ENCODE results near the gene REC8. TPM values are rescaled to one million over a fixed set of nuclear protein-coding genes. Genes with fewer than 3 reads are reported as not detected.
"Not testable (repeated sequence)": the region's sequence is repeated elsewhere in the genome, so short reads cannot be mapped to it uniquely, and the experiment has no call there.

The REC8 gene
- total RNA-seq, 4 donors from 2014 or later: 9.5 to 54.3 (median 42.1) TPM

DNA sequence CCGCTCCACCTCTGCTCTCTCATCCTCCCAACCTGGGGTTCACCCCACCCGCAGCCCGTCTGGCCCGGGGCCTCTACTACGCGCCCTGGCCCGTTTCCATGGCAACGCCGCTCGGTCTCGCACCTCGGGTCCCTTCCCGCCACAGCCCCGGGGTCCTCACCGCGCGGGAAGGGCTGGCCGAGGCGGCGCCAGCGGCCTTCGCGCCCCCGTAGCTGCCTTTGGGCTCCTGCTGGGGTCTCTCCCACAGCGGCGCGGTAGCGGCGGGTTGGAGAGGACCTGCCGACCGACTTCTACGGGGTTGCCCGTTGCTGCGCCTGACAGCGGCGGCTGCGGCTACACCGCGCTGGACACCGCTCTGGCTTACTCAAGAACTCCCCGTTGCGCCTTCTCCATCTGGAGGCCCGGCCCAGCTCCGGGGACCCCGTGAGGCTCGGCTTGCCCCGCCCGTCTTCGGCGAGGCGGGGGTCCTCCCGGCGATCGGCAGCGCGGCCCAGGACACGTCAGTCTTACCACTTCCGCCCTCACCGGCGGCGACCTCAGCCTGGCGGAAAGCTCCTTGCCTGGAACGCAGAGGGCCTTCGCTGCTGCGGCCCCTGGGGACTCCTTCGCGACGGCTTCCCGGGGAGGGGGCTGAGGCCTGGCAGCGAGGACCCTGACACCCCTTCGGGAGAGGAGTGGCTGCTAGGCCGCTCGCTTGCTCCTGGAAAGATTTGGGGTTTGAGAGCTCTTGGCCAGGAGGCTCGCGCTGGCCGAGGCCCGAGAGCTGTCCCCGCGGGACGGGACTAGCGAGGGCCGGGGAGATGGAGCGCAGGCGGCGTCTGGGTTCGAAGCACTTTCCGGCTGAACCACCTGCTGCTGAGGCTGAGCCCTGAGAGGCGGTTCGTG lies 23.5 kb downstream of the REC8 start, which contains the start of gene TM9SF1:
TSS of gene TM9SF1 (minus strand) at position 256 of the 885 bp plus-strand sequence. CDS start 422 bp downstream, outside the sequence.
- Histone ChIP-seq H3K4me1 (no peaks in the 10 kb centered on the region), H3K27me3 (no peaks in the 10 kb centered on the region), H3K27ac (peak within 1 kb of the TSS; percentile 94 to 95), H3K4me3 (peak within 1 kb of the TSS; percentile 77 to 91), H3K9me3 (no peaks in the 10 kb centered on the region), H3K36me3 (no peaks in the 10 kb centered on the region)
- intact Hi-C loops (cut with DNase I; ENCODE audit: low total_unique reads): no loop called here
- peak; percentile 85 to 89 for DNase-seq
- TF ChIP-seq POLR2A (IDR thresholded peaks at IDR 0.05): peak; percentile 65 to 69
- TF ChIP-seq, protein P1, sequence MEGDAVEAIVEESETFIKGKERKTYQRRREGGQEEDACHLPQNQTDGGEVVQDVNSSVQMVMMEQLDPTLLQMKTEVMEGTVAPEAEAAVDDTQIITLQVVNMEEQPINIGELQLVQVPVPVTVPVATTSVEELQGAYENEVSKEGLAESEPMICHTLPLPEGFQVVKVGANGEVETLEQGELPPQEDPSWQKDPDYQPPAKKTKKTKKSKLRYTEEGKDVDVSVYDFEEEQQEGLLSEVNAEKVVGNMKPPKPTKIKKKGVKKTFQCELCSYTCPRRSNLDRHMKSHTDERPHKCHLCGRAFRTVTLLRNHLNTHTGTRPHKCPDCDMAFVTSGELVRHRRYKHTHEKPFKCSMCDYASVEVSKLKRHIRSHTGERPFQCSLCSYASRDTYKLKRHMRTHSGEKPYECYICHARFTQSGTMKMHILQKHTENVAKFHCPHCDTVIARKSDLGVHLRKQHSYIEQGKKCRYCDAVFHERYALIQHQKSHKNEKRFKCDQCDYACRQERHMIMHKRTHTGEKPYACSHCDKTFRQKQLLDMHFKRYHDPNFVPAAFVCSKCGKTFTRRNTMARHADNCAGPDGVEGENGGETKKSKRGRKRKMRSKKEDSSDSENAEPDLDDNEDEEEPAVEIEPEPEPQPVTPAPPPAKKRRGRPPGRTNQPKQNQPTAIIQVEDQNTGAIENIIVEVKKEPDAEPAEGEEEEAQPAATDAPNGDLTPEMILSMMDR (IDR thresholded peaks at IDR 0.05): peak in 1 of 4 experiments; percentile 22

GRCh38 chr14:24196071-24197055 lies 24.5 kb downstream of the REC8 start:
- H3K9me3 ChIP-seq: no peaks in the 10 kb centered on the region
- H3K4me1 ChIP-seq: no peaks in the 10 kb centered on the region
- no peaks in the 10 kb centered on the region for H3K27me3 ChIP-seq
- DNase-seq: no peak
- no peaks in the 10 kb centered on the region for H3K36me3 ChIP-seq
- H3K4me3 ChIP-seq: peak overlapping the region; percentile 77 to 91
- intact Hi-C loops (cut with DNase I; ENCODE audit: low total_unique reads): no loop called here
- no peak for TF ChIP-seq POLR2A (IDR thresholded peaks at IDR 0.05)
- TF ChIP-seq, protein P1 (IDR thresholded peaks at IDR 0.05): no peak
- H3K27ac ChIP-seq: peak overlapping the region; percentile 94 to 95

- intact Hi-C loops (cut with DNase I; ENCODE audit: low total_unique reads): no loop called here
- no peak overlapping the region for H3K27ac ChIP-seq
- H3K4me3 ChIP-seq: no peak overlapping the region
Observed at GRCh38 chr14:24197056-24197450, 25.2 kb downstream of the REC8 start.

GRCh38 chr14:24198814-24199524 lies 27.1 kb downstream of the REC8 start:
- TF ChIP-seq POLR2A (IDR thresholded peaks at IDR 0.05): no peak
- TF ChIP-seq, protein P1 (IDR thresholded peaks at IDR 0.05): no peak

More at GRCh38 chr14:24197056-24197450, 25.2 kb downstream of the REC8 start:
- TF ChIP-seq POLR2A (IDR thresholded peaks at IDR 0.05): no peak
- TF ChIP-seq, protein P1 (IDR thresholded peaks at IDR 0.05): no peak
- no peaks in the 10 kb centered on the region for H3K4me1 ChIP-seq
- H3K36me3 ChIP-seq: no peaks in the 10 kb centered on the region
- no peak for DNase-seq
- H3K27me3 ChIP-seq: no peaks in the 10 kb centered on the region
- no peaks in the 10 kb centered on the region for H3K9me3 ChIP-seq

GRCh38 chr14:24202538-24202937 lies 30.7 kb downstream of the REC8 start:
- H3K27ac ChIP-seq; H3K4me1 ChIP-seq; DNase-seq; H3K36me3 ChIP-seq; intact Hi-C loops (cut with DNase I; ENCODE audit: low total_unique reads); H3K4me3 ChIP-seq; H3K9me3 ChIP-seq; H3K27me3 ChIP-seq: not testable (repeated sequence)

More at GRCh38 chr14:24198814-24199524, 27.1 kb downstream of the REC8 start:
- H3K27ac ChIP-seq: no peak overlapping the region
- no peaks in the 10 kb centered on the region for H3K9me3 ChIP-seq
- DNase-seq: no peak
- no peaks in the 10 kb centered on the region for H3K4me1 ChIP-seq
- no peaks in the 10 kb centered on the region for H3K36me3 ChIP-seq
- intact Hi-C loops (cut with DNase I; ENCODE audit: low total_unique reads): no loop called here
- no peak overlapping the region for H3K4me3 ChIP-seq
- H3K27me3 ChIP-seq: no peaks in the 10 kb centered on the region

- DNase-seq; H3K4me3 ChIP-seq; H3K9me3 ChIP-seq; H3K27ac ChIP-seq; H3K4me1 ChIP-seq; intact Hi-C loops (cut with DNase I; ENCODE audit: low total_unique reads); H3K36me3 ChIP-seq; H3K27me3 ChIP-seq: not testable (repeated sequence)
Observed at GRCh38 chr14:24203249-24203886, 31.5 kb downstream of the REC8 start.

Data from uterus (tissue), 4 donors.